Glomerular visceral epithelial cell (primary cell): ENCODE results near the gene EMX1.

Source experiments
- DNase-seq: peaks from one replicate; pipeline ENCODE4 v3.0.0-alpha.2; 2016; ENCODE audit errors: extremely low spot score

EMX1 gene

DNA sequence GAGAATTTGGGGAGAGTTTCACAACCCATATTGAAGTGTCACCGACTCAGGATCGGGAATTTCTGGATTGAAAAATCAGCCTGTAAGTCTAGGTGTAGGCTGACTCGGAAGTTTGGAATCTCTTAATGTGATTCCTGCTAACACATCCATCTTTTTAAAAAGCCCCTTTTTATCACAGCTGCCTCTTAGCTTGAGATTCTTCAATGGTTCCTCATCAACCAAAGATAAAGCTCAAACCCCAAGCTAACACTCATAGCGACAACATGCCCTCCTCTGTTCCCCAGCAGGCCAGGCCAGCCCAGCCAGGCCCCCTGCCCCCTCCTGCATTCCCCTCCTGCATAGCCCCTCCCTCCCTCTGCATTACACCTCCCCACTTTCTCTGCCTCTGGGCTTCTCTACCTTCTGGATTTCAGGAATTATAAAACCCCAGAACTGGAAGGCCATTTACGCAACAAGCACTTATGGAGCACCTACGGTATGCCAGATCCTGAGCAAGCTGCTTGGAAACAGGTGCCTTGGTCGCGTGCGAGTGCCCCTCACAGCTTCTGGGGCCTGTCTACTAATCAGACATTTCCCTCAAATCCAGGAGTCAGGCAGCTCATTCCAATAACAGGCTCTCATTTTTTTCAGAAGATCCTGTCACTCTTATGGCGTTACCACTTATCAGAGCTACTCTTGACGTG lies 63.4 kb downstream of the EMX1 start:
- DNase-seq = peak; percentile 20

DNA sequence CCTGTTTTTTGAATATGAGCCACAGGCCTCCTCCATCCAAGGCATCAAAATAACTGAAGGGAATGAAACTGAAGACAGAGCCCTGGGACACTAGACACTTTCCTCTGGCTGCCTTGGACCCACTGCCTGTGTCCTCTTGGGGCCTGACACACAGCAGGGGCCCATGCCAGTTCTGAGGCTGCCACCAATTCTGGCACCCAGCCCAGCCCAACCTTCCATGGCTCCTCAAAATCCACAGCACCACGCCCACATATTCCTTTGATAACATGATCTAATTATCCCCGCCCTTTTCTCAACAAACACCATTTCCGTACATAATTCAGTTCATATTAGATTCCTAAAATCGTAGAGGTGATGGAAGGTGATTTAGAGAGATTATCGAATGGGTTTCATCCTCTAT lies 64.2 kb downstream of the EMX1 start:
- no peak for DNase-seq

DNA sequence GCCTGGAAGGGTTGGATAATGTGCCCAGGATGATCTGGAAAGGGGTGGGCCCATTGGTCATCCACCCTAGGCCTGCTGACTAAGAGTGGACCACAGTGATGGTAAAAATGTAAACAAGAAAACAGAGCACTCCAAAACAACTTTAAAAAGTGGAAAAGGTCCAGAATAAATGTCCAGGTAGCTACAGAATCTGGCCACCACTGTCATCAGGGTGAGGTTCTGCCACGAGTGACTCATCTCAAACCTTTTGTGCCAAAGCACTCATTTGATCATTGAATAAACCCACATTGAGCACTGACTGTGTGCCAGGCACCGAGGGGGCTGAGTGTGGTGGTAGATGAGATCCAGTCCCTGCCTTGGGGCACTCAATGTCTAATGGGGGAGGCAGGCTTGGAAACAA lies 64.9 kb downstream of the EMX1 start:
- no peak for DNase-seq

DNA sequence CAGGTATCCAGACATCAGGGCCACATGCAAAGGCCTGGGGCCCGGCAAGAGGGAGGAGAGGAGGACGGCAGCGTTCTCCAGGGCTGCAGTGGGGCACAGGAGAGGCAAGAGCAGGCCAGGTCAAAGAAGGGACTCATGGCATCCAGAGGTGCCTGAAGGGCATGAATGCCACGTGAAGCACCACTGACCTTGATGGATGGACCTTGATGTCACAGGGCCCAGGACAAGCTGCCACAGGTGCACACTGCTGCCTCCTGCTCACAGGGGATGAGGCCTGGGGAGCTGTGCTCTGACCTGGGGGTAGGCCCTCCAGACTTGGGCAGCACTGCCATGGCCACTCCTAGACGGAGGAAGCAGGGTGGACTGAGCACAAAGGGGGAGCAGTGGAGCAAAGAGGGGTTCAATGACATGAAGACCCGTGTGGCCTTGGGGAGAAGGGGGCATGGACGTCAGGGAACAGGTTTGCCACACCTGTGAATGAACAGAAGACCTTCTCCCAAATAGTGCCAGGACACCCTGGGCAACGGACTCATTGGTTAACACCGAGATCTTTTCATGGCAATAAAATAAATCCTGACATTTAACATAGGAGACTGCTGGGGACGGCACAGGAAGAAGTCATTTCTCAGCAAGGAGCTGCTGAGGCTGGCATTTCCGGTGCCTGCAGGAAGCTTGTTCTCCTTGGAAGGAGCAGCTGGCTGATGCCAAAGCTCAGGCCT lies 65.6 kb downstream of the EMX1 start:
- no peak for DNase-seq

DNA sequence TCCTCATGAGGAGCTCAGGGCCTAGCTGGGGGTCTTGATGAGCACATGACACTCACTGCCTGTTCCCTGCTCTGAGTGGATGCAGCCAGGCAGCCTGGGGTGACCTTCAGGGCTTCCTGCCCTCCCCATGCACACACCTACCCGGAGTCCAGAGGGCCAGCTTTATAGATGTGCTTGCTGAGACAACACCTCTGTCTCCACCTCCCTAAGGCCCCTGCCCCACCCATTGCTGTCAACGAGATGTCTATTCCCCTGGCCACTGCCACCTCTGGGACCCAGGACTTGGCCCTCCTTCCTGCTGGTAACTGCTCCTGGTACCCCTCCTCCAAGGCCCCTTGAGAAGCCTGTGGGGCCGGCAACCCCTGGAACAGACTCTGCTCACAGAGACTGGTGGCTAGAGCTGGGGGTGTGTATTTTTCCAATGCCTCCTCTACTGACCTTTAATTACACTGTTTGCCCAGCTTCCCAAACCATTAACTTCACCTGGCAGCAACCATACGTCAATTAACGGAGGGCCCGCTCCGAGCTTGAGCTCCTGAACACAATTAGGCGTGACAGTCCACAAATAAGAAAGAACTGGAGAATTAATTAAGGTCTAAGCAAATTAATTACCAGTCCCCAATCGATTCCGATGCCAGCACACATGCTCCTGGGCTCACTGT lies 66.3 kb downstream of the EMX1 start:
- DNase-seq = no peak

DNA sequence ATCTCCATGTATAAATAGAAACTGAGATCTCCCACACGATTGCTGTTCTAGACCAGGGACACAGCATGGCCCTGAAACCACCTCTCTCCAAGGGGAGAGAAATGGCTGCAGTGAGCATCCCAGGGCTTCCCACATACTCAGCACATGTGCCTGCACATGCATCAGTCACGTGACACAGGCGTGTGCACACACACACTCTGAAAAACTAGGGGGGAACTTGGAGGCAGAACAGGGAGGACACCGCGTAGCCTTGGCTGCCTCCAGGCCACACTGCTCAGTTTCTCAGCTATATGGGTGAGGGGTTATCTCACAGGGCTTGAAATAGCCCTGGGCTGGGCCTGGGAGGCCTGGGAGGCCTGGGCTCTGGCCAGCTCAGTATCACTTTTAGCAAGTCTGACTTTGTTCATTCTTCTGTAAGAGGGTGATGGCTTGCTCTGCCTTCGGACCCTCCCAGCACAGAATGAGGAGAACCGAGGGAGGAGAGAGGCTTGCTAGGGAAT lies 66.9 kb downstream of the EMX1 start:
- DNase-seq = no peak
